Neural cell (in vitro differentiated cells): ENCODE measurements around the gene LENG9.

Experiments used
- CTCF ChIP-seq: fragments of 450-650 bp; IDR thresholded peaks from 2 replicates; pipeline ENCODE4 v1.5.1; 2014; ENCODE audit warnings: antibody characterized with exemption, mild to moderate bottlenecking, moderate library complexity; ENCODE audit not compliant: poor library complexity, severe bottlenecking
- POLR2AphosphoS5 ChIP-seq: IDR thresholded peaks from 2 replicates; pipeline ENCODE4 v1.6.1; 2012

GRCh38 chr19:54434873-54435214 lies 28.7 kb downstream of the LENG9 start:
- no peak for TF ChIP-seq POLR2AphosphoS5
- TF ChIP-seq CTCF = no peak
